ENCODE data around the gene DCDC1.
A peak's percentile ranks its signal among the peaks of the same experiment; 100 is the strongest.

Gene DCDC1

GRCh38 chr11:31069447-31070205, 299.9 kb downstream of the DCDC1 start:
- no peak for DNase-seq (ENCODE audit: low read depth)
- H3K4me3 ChIP-seq (ENCODE audit: low read depth, low read length), result no peak overlapping the region
- TF ChIP-seq MYC (IDR thresholded peaks at IDR 0.05; ENCODE audit: low read depth, low read length) (no peak), POLR2A (IDR thresholded peaks at IDR 0.05; ENCODE audit: extremely low read depth, insufficient read length) (no peak), CTCF (IDR thresholded peaks at IDR 0.05; ENCODE audit: low read depth, low read length) (no peak), MAX (IDR thresholded peaks at IDR 0.05; ENCODE audit: low read depth, low read length) (no peak)

- DNase-seq (ENCODE audit: low read depth), result no peak
- TF ChIP-seq MAX (IDR thresholded peaks at IDR 0.05; ENCODE audit: low read depth, low read length) (no peak), POLR2A (IDR thresholded peaks at IDR 0.05; ENCODE audit: extremely low read depth, insufficient read length) (no peak), CTCF (IDR thresholded peaks at IDR 0.05; ENCODE audit: low read depth, low read length) (no peak), MYC (IDR thresholded peaks at IDR 0.05; ENCODE audit: low read depth, low read length) (no peak)
- no peak overlapping the region for H3K4me3 ChIP-seq (ENCODE audit: low read depth, low read length)
Measured at GRCh38 chr11:31060880-31061279, 308.7 kb downstream of the DCDC1 start.

GRCh38 chr11:31059529-31059928, 310.0 kb downstream of the DCDC1 start:
- no peak for DNase-seq (ENCODE audit: low read depth)
- no peak for TF ChIP-seq CTCF (IDR thresholded peaks at IDR 0.05; ENCODE audit: low read depth, low read length)
- TF ChIP-seq MAX (IDR thresholded peaks at IDR 0.05; ENCODE audit: low read depth, low read length), result no peak
- TF ChIP-seq POLR2A (IDR thresholded peaks at IDR 0.05; ENCODE audit: extremely low read depth, insufficient read length), result no peak
- TF ChIP-seq MYC (IDR thresholded peaks at IDR 0.05; ENCODE audit: low read depth, low read length), result no peak
- no peak overlapping the region for H3K4me3 ChIP-seq (ENCODE audit: low read depth, low read length)

GRCh38 chr11:31050061-31050765, 319.3 kb downstream of the DCDC1 start:
- no peak overlapping the region for H3K4me3 ChIP-seq (ENCODE audit: low read depth, low read length)
- no peak for DNase-seq (ENCODE audit: low read depth)

GRCh38 chr11:31045335-31045734, 324.2 kb downstream of the DCDC1 start:
- TF ChIP-seq POLR2A (IDR thresholded peaks at IDR 0.05; ENCODE audit: extremely low read depth, insufficient read length) (no peak), MYC (IDR thresholded peaks at IDR 0.05; ENCODE audit: low read depth, low read length) (no peak), CTCF (IDR thresholded peaks at IDR 0.05; ENCODE audit: low read depth, low read length) (no peak), MAX (IDR thresholded peaks at IDR 0.05; ENCODE audit: low read depth, low read length) (no peak)
- no peak overlapping the region for H3K4me3 ChIP-seq (ENCODE audit: low read depth, low read length)
- DNase-seq (ENCODE audit: low read depth), result peak; percentile 14

More at GRCh38 chr11:31050061-31050765, 319.3 kb downstream of the DCDC1 start:
- TF ChIP-seq POLR2A (IDR thresholded peaks at IDR 0.05; ENCODE audit: extremely low read depth, insufficient read length) (no peak), MAX (IDR thresholded peaks at IDR 0.05; ENCODE audit: low read depth, low read length) (no peak), MYC (IDR thresholded peaks at IDR 0.05; ENCODE audit: low read depth, low read length) (no peak), CTCF (IDR thresholded peaks at IDR 0.05; ENCODE audit: low read depth, low read length) (no peak)
